HG02678 (cell line): ENCODE results near the gene SHLD1.
"Not testable (repeated sequence)": the region's sequence is repeated elsewhere in the genome, so short reads cannot be mapped to it uniquely, and the experiment has no call there.

Experiments used
- ATAC-seq: cut with Tn5 transposase; IDR thresholded peaks from one replicate; pipeline ENCODE4 v1.9.1; 2021; ENCODE audit warnings: mild to moderate bottlenecking, moderate library complexity; ENCODE audit not compliant: unreplicated experiment

SHLD1 gene

DNA sequence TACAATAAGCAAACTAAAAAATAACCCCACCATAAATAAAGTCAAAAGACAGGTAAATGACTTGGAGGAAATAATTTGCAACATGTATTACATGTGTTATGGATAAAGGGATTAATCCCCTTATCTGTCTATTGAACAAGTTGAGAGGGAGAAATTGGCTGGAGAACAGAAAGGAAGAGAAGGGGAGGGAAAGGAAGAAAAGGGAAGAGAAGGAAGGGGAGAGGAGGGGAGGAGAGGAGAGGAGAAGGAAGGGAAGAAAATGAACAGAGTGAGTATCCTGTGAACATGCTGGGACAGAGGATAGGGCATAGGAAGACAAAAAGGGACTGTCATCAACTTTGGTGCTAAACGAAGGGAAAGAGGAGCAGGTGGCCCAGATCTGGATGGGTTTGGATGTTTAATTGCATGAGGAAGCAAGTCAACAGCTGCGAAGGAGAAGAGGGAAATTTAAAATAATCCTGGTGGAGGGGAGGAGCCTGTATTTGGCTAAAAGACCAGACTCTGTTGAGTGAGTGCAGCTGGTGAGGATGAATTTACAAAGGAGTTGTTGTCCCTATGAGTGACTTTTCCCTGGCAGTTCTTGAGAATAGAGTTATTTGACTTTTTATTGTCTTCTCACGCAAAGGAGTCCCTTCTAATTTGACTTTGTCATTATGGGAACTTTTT, 14.2 kb upstream of the SHLD1 start:
- ATAC-seq = no peak

DNA sequence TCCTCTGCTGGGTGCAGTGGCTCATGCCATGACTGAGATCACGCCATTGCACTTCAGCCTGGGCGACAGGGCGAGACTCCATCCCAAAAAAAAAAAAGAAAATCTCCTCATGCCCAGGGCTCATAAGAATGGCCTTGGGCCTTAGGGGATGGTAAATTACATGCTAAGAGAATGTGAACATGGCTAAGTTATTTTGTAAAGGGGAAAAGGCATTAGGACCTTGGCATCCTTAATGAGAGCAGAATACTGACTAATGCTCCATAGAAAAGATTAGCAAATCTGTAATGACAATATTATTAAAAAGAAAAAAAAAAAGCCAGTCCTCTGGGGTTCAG, 12.6 kb upstream of the SHLD1 start:
- ATAC-seq = no peak

DNA sequence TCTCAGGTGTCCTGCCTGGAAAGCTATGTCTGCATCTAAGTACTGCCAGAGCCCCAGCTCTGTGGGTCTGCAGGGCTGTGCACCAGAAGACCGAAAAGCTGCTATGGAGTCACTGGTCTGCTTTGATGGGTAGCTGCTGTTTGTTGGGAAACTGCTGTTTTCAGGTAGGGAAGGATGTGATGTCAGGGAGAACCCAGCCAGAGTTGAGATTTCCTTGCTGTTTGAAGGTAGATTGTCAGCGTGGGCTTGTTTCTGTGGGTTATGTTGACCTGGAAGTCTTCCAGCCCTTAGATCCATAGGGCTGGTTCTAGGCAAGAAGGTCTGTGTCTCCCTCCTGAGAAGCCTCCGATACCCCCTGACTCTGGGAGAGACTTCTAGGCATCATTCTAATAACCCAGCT, 12.2 kb upstream of the SHLD1 start:
- no peak for ATAC-seq

DNA sequence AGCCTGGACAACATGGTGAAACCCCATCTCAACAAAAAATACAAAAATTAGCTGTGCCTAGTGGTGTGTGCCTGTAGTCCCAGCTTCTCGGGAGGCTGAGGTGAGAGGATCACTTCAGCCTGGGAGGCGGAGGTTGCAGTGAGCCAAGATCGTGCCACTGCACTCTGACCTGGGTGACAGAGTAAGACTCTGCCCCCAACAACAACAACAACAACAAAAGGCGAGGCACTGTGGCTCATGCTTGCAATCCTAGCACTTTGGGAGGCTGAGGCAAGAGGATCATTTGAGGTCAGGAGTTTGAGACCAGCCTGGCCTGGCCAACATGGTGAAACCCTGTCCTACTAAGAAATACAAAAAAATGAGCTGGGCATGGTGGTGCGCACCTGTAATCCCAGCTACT, 9.6 kb upstream of the SHLD1 start:
- not testable (repeated sequence) for ATAC-seq

DNA sequence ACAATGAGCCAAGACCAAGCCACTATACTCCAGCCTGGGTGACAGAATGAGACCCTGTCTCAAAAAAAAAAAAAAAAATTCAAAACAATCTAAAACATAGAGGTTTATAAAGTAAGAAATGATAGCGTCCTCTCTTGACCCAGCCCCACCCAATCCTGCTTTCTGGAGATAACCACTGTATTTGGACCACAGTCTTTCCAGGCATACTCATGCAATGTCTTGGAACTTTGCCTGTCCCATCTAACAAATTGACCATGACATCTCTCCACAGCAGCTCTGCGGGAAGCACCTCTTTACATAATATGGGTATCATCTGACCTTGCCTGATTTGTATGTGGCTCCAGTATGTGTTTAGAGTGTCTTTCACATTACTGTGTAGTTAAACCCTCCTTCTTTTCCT, 9.1 kb upstream of the SHLD1 start:
- no peak for ATAC-seq

DNA sequence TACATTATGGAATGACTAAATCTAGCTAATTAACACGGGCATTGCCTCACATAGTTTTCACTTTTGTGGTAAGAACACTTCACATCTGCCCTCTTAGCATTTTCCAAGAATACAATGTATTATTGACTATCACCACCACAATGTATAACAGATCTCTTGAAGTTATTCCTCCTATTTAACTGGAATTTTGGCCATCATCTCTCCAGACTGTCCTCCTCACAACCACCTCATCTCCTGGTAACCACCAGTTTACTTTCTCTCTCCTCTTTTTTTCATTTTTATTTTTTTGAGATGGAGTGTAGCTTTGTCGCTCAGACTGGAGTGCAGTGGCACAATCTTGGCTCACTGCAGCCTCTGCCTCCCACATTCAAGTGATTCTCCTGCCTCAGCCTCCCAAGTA, 8.2 kb upstream of the SHLD1 start:
- no peak for ATAC-seq

DNA sequence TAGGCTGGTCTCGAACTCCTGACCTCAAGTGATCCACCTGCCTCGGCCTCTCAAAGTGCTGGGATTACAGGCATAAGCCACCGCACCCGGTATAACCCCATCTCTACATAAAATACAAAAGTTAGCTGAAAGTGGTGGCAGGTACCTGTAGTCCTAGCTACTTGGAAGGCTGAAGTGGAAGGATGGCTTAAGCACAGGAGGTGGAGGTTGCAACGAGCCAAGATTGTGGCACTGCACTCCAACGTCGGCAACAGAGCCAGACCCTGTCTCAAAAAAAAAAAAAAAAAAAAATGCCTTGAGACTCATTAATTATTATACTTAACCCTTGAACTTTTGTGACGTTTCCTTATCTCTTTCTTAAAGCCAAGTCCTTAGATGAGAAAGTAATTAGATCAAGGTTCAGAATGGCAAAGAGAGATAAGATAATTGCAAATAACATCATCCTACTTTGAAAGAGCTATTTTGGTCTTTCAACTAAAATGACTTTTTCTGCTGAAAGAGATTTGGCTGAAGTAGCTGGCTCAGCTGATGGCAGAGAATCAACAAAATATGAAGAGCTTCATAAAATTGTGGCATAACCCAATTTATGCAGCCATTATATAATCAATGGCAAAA, 4.7 kb upstream of the SHLD1 start:
- no peak for ATAC-seq

DNA sequence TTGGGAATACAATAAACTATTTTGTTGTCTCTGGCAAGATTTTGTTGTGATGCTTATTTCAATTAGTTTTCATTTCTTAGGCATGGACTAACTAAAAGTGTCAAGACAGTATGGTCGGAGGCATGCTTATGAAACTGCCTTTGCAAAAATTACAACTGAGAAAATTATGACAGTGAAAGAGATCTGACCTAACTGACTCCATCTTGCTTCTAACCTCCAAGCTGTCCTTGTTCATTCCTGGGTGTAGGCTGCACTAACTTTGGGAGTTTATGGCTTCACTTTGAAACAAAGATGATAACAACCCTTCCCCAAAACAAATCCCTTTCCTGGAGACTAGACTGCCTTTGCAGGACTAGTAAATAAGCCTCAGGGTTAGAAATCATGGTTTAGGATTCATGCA, 4.1 kb upstream of the SHLD1 start:
- no peak for ATAC-seq

DNA sequence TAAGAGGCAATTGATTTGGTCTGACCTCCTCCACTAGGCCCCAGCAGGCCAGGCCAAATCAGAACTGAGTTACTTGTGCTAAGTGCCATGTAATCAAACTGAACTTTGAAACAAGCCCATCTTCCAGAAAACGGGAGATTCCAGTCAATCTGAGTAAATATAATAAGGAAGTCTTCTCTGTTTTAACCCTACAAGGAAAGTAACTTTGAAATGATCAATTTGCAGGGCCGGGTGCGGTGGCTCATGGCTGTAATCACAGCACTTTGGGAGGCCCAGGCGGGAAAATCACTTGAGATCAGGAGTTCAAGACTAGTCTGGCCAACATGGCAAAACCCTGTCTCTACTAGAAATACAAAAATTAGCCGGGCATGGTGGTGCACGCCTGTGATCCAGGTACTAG, 2.0 kb upstream of the SHLD1 start:
- no peak for ATAC-seq

DNA sequence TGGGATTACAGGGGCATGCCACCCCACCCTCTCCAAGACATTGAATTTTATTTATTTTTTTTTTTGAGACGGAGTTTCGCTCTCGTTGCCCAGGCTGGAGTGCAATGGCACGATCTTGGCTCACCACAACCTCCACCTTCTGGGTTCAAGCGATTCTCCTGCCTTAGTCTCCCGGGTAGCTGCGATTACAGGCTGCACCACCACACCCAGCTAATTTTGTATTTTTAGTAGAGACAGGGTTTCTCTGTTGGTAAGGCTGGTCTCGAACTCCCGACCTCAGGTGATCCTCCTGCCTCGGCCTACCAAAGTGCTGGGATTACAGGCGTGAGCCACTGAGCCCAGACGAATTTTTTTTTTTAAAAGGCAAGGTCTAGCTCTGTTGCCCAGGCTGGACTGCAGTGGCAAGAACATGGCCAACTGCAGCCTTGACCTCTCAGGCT, 669 bp upstream of the SHLD1 start:
- not testable (repeated sequence) for ATAC-seq

DNA sequence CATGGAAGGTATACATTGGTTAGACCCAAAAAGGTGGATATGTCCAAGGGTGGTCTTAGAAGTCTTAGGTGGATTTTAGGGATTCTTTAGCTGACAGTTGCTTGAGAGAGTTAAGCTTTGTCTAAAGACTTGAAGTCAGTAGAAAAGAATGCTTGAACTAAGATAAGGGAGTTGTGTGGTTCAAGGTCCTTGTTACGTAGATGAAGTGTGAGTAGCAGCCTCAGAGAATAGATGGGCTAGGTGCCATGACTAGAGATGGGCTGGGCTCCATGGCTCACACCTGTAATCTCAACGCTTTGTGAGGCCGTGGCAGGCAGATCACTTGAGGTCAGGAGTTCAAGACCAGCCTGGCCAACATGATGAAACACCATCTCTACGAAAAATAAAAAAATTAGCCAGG, 1.7 kb downstream of the SHLD1 start:
- ATAC-seq = no peak

DNA sequence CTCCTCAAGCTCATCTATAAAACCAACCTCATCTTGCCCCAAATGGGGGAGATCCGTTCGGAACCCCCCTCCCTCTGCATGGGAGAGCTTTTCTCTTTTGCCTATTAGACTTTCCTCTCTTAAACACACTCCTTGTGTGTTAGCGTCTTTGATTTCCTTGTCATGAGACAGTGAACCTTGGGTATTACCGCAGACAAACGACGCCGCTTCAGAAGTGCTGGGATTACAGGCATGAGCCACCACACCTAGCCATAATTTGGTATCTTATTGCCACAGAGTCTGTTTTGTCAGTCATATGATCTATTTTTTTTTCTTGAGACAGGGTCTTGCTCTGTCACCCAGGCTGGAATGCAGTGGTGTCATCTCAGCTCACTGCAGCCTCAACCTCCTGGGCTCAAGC, 3.6 kb downstream of the SHLD1 start:
- no peak for ATAC-seq

DNA sequence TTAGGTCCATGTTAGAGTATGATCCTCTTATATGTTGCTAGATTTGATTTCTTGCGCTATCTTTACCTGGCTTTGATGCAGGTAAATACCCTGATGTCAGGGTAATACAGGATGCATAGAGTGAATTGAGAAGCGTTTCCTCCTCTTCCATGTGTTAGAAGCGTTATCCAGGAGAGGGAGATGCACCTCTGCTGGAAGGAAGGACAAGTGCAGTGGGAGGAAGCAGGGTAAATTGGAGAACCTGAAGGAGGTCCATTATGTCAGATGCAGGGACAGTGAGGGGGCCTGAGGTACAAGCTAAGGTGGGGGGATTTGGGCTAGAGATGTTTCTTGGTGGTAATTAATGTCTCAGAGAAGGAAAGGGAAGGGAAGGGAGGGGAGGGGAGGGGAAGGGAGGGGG, 7.7 kb downstream of the SHLD1 start:
- ATAC-seq = no peak

DNA sequence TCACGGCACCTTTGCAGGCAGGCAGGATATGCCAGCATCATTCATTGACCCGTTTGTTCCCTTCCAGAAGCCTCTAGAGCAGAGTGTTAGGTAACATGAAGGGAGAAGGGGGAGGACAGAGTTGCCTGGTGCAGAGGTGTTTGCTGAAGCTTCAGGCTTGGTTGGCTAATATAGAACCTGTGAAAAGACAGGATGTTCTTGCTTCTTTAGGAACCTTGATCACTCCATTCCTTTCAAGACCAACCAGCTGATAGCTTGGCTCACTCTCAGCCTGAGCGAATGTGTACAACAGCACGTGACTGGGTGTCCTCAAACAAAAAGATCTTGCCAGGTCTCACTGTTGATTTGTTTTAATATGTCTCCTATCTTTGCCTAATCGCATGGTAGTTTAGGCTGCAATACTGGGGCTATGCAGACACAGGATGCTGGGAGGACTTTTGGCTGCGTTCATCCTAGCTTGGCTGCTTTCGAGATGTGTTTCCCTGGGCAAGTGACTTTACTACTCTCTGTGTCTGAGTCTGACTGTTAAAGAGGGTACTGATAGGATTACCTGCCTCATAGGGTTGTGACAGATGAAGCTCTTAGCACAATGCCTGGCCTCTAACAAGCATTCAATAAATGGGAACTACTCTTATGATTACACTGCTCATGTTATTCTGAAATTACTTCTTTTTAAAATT, 16.0 kb downstream of the SHLD1 start:
- ATAC-seq = no peak

DNA sequence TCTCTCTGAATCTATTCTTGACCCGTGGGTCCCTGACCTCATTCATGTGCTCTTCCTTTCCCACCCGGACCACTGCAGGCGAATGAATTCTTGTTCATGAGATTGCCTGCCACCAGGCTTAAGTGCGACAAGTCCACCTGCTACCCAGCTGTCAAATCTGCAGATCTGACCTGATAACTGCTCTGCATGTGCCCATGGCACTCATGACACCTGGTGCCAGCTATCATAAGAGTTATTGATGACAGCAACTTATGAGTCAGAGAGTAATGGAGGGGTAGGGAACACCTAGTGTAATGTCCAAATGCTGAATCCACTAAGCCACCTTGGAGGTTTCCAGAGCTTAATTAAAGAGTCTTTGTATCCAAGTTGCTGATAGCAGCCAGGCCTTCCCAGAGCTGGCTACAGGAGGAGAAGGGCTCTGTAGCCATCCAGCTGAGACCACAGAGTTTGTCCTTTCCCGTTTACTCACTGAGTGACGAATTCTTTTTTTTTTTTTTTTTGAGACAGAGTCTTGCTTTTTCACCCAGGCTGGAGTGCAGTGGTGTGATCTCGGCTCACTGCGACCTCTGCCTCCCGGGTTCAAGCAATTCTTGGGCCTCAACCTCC, 17.4 kb downstream of the SHLD1 start:
- no peak for ATAC-seq

DNA sequence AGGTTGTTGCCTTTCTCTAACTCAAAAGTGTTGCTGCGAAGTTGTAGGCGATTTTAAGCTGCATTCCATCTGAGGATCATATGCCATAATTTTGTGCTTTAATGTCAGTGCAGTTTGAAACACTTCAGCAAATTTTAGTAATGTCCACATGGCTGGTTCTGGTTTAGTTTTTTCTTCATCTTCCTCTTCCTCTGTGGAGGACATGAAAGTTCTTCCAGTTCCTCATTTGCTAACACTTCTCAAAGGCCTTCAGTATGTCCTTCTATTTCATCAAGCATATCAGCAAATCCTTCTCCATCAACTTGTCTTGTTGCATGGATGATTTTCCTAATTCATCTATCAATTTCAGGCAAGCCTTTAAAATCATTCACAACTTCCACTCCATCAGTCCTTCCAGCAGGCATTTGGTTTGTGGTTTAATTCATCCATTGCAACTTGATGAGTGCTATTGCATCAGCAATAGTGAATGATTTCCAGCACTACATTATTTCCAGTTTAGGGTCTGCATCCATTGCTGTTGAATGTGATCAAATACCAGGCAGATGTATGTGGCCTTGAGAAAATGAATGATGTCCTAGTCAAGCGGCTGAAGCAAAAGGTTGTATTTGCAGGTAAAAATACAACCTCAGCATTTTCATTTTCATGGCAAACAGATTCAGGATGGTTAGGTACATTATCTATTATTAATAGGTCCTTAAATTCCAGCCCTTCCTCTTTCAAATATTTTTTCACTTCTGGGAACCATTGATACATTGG, 20.2 kb downstream of the SHLD1 start:
- no peak for ATAC-seq

DNA sequence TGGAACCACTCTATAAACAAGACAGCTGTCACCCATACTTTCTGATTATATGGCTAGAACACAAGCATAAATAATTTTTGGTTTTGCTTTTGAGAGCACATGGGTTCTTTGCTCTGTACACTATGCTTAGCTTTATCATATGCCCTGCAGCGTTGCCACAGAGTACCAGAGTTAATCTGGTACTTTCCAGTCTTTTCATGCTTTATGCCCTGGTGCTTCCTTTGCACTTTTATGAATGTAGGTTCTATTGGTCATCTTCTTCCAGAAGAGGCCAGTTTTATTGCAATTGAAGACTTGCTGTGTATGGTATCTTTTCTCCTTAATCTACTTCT, 20.8 kb downstream of the SHLD1 start:
- ATAC-seq = no peak

DNA sequence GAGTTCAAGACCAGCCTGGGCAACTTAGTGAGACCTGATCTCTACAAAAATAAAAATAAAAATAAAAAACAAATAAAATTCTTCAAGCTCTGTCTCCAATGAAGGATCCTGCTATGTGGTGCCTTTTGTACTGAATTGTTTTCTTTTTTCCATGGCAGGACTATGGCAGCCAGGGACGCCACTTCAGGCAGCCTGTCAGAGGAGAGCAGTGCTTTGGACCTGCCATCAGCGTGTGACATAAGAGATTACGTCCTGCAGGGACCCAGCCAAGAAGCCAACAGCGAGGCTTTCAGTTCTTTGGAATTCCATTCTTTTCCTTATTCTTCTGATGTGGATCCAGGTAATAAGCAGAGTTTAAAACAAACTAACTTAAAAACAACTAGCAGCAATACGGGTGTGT, 22.5 kb downstream of the SHLD1 start:
- ATAC-seq = no peak

DNA sequence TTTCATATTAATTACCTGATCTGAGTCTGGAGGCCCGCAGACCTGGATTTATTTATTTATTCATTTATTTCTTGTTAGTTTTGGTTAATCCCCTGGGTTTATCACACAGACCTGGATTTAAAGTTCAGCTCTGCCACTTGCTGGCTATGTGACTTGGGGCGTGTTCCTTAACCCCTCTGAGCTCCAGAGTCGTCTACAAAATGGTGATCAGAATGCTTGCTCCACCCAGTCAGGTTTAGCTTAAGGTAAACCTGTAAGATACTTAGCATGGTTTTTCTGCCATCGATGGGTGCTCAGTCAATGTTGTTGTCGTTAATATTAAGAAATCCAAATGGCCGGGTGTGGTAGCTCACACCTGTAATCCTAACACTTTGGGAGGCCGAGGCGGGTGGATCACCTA, 23.4 kb downstream of the SHLD1 start:
- ATAC-seq = no peak

DNA sequence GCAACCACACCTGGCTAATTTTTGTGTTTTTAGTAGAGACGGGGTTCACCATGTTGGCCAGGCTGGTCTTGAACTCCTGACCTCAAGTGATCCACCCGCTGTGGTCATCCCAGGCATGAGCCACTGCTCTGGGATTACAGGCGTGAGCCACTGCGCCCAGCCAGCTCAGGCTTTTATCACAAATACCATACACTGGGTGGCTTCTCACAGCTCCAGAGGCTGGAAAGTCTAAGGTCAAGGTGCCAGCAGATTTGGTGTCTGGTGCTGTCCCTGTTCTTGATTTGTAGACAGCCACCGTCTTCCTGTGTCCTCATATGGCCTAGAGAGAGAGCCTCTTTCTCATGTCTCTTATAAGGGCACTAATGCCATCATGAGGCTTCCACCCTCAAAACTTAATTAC, 25.9 kb downstream of the SHLD1 start:
- ATAC-seq = no peak

DNA sequence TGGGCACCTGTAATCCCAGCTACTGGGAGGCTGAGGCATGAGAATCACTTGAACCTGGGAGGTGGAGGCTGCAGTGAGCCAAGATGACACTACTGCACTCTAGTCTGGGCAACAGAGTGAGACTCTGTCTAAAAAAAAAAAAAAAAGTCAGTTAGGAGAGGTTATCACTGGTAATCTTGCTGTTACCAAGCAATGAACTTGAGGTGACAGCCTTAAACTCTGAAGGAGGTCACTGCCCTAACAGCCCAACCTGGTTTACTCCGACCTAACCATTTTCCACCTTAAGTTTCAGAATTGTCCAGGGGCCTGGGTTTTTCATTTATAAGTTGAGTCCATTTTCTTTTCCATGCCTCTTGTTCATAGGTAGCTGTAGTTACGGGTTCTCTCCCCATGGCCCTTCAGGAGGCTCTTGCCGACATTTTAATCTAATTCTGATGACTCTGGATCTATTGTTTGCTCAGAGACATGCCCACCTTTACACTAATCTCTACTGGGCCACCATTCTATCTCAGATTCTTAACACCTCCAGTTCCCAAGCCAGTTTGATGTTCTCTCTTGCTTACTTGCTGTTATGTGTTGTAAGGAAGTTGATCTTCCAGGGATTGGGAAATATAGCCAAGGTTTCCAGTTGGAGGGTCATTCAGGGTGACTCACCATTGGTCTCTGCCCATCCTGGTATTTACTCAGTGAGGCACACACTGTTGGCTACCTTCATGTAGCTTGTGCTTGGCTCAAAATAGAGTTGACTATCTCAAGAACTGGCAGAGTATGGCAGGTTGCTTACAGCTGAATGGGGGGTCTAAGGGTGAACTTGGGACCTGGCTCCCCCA, 29.1 kb downstream of the SHLD1 start:
- no peak for ATAC-seq
